HEK293 (cell line): ENCODE data around the gene OR2S2.
A peak's percentile ranks its signal among the peaks of the same experiment; 100 is the strongest.

Experiments used
- EGR2 ChIP-seq: fragments of 450-650 bp; formaldehyde crosslinking; IDR thresholded peaks from 2 replicates; pipeline ENCODE4 v1.5.1; 2016; ENCODE audit warnings: low read depth, missing biosample characterization, missing genetic modification characterization
- GLIS1 ChIP-seq: fragments of 450-650 bp; formaldehyde crosslinking; IDR thresholded peaks from 2 replicates; pipeline ENCODE4 v1.5.1; 2016; ENCODE audit warnings: missing biosample characterization, missing genetic modification characterization
- HOXC10 ChIP-seq: sonication (generic); formaldehyde crosslinking; IDR thresholded peaks from 2 replicates; pipeline ENCODE4 v1.8.1; 2023; ENCODE audit warnings: mild to moderate bottlenecking, missing genetic modification reagents
- KLF10 ChIP-seq: fragments of 450-650 bp; IDR thresholded peaks from 2 replicates; pipeline ENCODE4 v1.5.1; 2018; ENCODE audit warnings: missing biosample characterization, mild to moderate bottlenecking, missing genetic modification characterization
- KLF17 ChIP-seq: fragments of 450-650 bp; formaldehyde crosslinking; IDR thresholded peaks from 2 replicates; pipeline ENCODE4 v1.5.1; 2016; ENCODE audit warnings: missing biosample characterization, missing genetic modification characterization
- MEIS1 ChIP-seq: sonication (generic); formaldehyde crosslinking; IDR thresholded peaks from 2 replicates; pipeline ENCODE4 v1.8.1; 2022; ENCODE audit warnings: missing genetic modification reagents, mild to moderate bottlenecking, borderline replicate concordance
- PRDM10 ChIP-seq: fragments of 450-650 bp; formaldehyde crosslinking; IDR thresholded peaks from 2 replicates; pipeline ENCODE4 v1.5.1; 2016; ENCODE audit warnings: missing biosample characterization, missing genetic modification characterization
- REST ChIP-seq: fragments of 450-650 bp; formaldehyde crosslinking; IDR thresholded peaks from 2 replicates; pipeline ENCODE4 v1.5.1; 2016; ENCODE audit warnings: missing biosample characterization, missing genetic modification characterization
- SP7 ChIP-seq: fragments of 450-650 bp; formaldehyde crosslinking; IDR thresholded peaks from 2 replicates; pipeline ENCODE4 v1.5.1; 2016; ENCODE audit warnings: missing biosample characterization, missing genetic modification characterization
- WT1 ChIP-seq: fragments of 450-650 bp; formaldehyde crosslinking; IDR thresholded peaks from 2 replicates; pipeline ENCODE4 v1.5.1; 2016; ENCODE audit warnings: missing biosample characterization, missing genetic modification characterization
- ZFP69B ChIP-seq: fragments of 450-650 bp; formaldehyde crosslinking; IDR thresholded peaks from 2 replicates; pipeline ENCODE4 v1.5.1; 2016; ENCODE audit warnings: missing biosample characterization, missing genetic modification characterization
- ZNF10 ChIP-seq: fragments of 450-650 bp; formaldehyde crosslinking; IDR thresholded peaks from 2 replicates; pipeline ENCODE4 v1.5.1; 2017; ENCODE audit warnings: missing biosample characterization, missing genetic modification characterization
- ZNF132 ChIP-seq: fragments of 450-650 bp; formaldehyde crosslinking; IDR thresholded peaks from 2 replicates; pipeline ENCODE4 v1.5.1; 2017; ENCODE audit warnings: missing biosample characterization, missing genetic modification characterization, borderline replicate concordance
- ZNF157 ChIP-seq: fragments of 450-650 bp; formaldehyde crosslinking; IDR thresholded peaks from 2 replicates; pipeline ENCODE4 v1.5.1; 2016; ENCODE audit warnings: missing biosample characterization, missing genetic modification characterization
- ZNF174 ChIP-seq: fragments of 450-650 bp; formaldehyde crosslinking; IDR thresholded peaks from 2 replicates; pipeline ENCODE4 v1.5.0; 2017; ENCODE audit warnings: missing biosample characterization, mild to moderate bottlenecking, missing genetic modification characterization
- ZNF175 ChIP-seq: fragments of 450-650 bp; formaldehyde crosslinking; IDR thresholded peaks from 2 replicates; pipeline ENCODE4 v1.5.1; 2016; ENCODE audit warnings: missing biosample characterization, missing genetic modification characterization
- ZNF211 ChIP-seq: fragments of 450-650 bp; formaldehyde crosslinking; IDR thresholded peaks from 2 replicates; pipeline ENCODE4 v1.5.1; 2016; ENCODE audit warnings: low read depth, missing biosample characterization, missing genetic modification characterization
- ZNF366 ChIP-seq: fragments of 450-650 bp; formaldehyde crosslinking; conservative IDR thresholded peaks from 2 replicates; pipeline ENCODE4 v1.5.1; 2016; ENCODE audit warnings: missing biosample characterization, missing genetic modification characterization
- ZNF398 ChIP-seq: fragments of 450-650 bp; formaldehyde crosslinking; IDR thresholded peaks from 2 replicates; pipeline ENCODE4 v1.5.1; 2017; ENCODE audit warnings: missing biosample characterization, missing genetic modification characterization
- ZNF416 ChIP-seq: fragments of 450-650 bp; formaldehyde crosslinking; IDR thresholded peaks from 2 replicates; pipeline ENCODE4 v1.5.1; 2016; ENCODE audit warnings: missing biosample characterization, missing genetic modification characterization
- ZNF423 ChIP-seq: fragments of 450-650 bp; formaldehyde crosslinking; IDR thresholded peaks from 2 replicates; pipeline ENCODE4 v1.5.1; 2016; ENCODE audit warnings: missing biosample characterization, missing genetic modification characterization
- ZNF48 ChIP-seq: fragments of 450-650 bp; formaldehyde crosslinking; IDR thresholded peaks from 2 replicates; pipeline ENCODE4 v1.5.1; 2016; ENCODE audit warnings: missing biosample characterization, missing genetic modification characterization
- ZNF501 ChIP-seq: fragments of 450-650 bp; formaldehyde crosslinking; IDR thresholded peaks from 2 replicates; pipeline ENCODE4 v1.5.1; 2016; ENCODE audit warnings: missing biosample characterization, missing genetic modification characterization
- ZNF513 ChIP-seq: fragments of 450-650 bp; IDR thresholded peaks from 2 replicates; pipeline ENCODE4 v1.5.1; 2018; ENCODE audit warnings: missing biosample characterization, missing genetic modification characterization
- ZNF561 ChIP-seq: fragments of 450-650 bp; IDR thresholded peaks from 2 replicates; pipeline ENCODE4 v1.5.1; 2018; ENCODE audit warnings: missing biosample characterization, missing genetic modification characterization, borderline replicate concordance
- ZNF654 ChIP-seq: fragments of 450-650 bp; formaldehyde crosslinking; IDR thresholded peaks from 2 replicates; pipeline ENCODE4 v1.5.1; 2016; ENCODE audit warnings: low read depth, missing biosample characterization, missing genetic modification characterization
- ZNF707 ChIP-seq: fragments of 450-650 bp; formaldehyde crosslinking; IDR thresholded peaks from 2 replicates; pipeline ENCODE4 v1.5.1; 2016; ENCODE audit warnings: missing biosample characterization, missing genetic modification characterization
- ZNF843 ChIP-seq: fragments of 450-650 bp; formaldehyde crosslinking; IDR thresholded peaks from 2 replicates; pipeline ENCODE4 v1.5.1; 2016; ENCODE audit warnings: missing biosample characterization, missing genetic modification characterization
- ZSCAN16 ChIP-seq: fragments of 450-650 bp; formaldehyde crosslinking; IDR thresholded peaks from 2 replicates; pipeline ENCODE4 v1.5.1; 2016; ENCODE audit warnings: missing biosample characterization, missing genetic modification characterization

OR2S2 gene

GRCh38 chr9:35907711-35908503, 50.0 kb downstream of the OR2S2 start (continued):
- TF ChIP-seq ZNF843 (no peak), ZNF561 (tag by site-specific recombination) (no peak), ZNF175 (tag by site-specific recombination) (no peak), ZNF654 (tag by site-specific recombination) (no peak), ZNF157 (no peak), PRDM10 (tag by site-specific recombination) (peak; percentile 41; the same call in 1 of the 2 replicates), ZNF398 (peak; percentile 98), ZNF707 (tag by site-specific recombination) (no peak), ZNF48 (no peak), ZNF366 (tag by site-specific recombination) (peak; percentile 78), EGR2 (tag by site-specific recombination) (peak; percentile 38), KLF17 (0 out of 2 replicates have a peak, but pooled peaks have one; percentile 30), ZNF416 (tag by site-specific recombination) (no peak), GLIS1 (tag by site-specific recombination) (peak; percentile 32; the same call in 1 of the 2 replicates), ZNF423 (no peak), WT1 (peak; percentile 18; the same call in 1 of the 2 replicates), ZNF132 (tag by site-specific recombination) (no peak), MEIS1 (CRISPR knock-in tag) (no peak), ZSCAN16 (tag by site-specific recombination) (no peak), ZNF513 (tag by site-specific recombination) (no peak), HOXC10 (no peak), SP7 (peak; percentile 61), ZNF10 (tag by site-specific recombination) (no peak), ZNF211 (no peak), ZFP69B (tag by site-specific recombination) (no peak), ZNF174 (no peak), REST (no peak), ZNF501 (tag by site-specific recombination) (no peak), KLF10 (tag by site-specific recombination) (peak; percentile 44; the same call in 1 of the 2 replicates)
